Fibroblast of upper back skin (primary cell): ENCODE measurements around the gene COL20A1.
"Not testable (repeated sequence)": the region's sequence is repeated elsewhere in the genome, so short reads cannot be mapped to it uniquely, and the experiment has no call there.

ENCODE experiments used
- DNase-seq: peaks from one replicate; pipeline ENCODE4 v3.0.0-alpha.2; 2013

The COL20A1 gene

GRCh38 chr20:63322146-63322932 lies 29.4 kb downstream of the COL20A1 start:
- no peak for DNase-seq

GRCh38 chr20:63322933-63323273 lies 29.9 kb downstream of the COL20A1 start:
- no peak for DNase-seq

GRCh38 chr20:63323357-63323981 lies 30.5 kb downstream of the COL20A1 start:
- no peak for DNase-seq

GRCh38 chr20:63325021-63325471 lies 32.1 kb downstream of the COL20A1 start:
- no peak for DNase-seq

GRCh38 chr20:63325554-63326313 lies 32.7 kb downstream of the COL20A1 start:
- DNase-seq = no peak

DNA sequence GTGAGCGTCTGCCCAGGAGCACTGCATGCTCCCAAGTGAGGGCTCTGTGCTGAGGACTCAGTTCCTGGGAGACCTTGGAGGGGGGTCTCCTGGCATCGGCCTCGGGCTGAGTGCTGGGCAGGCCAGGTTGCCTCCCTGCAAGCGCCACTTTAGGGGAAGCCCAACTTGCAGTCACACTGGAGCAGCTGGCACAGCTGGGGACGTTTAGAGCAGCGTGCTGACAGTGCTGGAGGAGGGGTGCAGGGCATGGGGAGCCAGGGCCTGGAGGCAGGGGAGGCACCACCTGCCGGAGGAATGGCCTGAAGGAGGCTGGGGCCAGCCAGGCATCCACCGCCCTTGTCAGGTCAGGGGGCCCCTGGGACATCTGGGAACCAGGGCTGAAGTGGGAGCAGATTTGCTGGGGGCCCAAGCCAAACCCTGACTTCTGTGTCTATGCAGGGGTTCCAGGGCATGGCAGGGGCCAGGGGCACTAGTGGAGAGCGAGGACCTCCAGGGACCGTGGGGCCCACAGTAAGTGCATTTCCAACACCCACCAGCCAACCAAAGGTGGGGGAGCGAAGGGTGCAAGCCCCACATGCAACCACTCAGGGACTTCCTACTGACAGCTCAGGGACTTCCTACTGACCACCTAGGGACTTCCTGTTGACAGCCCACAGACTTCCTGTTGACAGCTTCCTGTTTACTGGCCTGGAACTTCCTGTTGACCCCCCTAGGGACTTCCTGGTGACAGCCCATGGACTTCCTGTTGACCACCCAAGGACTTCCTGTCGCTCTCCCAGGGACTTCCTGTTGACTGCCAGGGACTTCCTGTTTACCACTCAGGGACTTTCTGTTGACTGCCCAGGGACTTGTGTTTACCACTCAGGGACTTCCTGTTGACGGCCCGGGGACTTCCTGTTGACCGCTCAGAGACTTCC lies 33.6 kb downstream of the COL20A1 start:
- no peak for DNase-seq

- no peak for DNase-seq
Observed at GRCh38 chr20:63327231-63327745, 34.3 kb downstream of the COL20A1 start.

- DNase-seq = no peak
Observed at GRCh38 chr20:63328026-63328700, 35.2 kb downstream of the COL20A1 start.

DNA sequence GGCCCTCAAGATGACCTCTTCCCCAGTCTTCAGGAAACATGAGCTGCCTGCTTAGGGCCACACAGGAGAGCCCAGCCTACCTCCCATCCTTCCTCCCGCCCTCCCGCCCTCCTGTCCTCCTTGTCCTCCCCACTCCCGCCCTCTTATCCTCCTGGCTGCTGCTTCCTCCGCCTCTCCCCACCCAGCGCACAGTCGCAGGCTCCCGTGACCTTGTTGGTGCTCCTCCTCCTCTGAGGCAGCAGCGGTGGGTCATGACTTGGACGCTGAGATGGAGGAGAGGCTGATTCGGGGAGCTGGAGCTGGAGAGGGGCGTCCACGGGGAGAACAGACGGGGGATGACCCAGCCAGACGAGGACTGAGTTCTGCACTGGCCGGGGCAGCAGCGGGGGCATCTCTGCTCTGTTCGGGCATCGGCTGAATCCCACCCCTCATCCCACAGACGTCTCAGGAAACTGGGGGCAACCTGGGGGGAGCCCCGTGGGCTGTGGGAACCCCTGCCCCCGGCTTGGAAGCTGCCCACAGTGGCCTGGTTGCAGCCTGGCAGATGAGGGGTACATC lies 35.8 kb downstream of the COL20A1 start:
- DNase-seq = no peak

DNA sequence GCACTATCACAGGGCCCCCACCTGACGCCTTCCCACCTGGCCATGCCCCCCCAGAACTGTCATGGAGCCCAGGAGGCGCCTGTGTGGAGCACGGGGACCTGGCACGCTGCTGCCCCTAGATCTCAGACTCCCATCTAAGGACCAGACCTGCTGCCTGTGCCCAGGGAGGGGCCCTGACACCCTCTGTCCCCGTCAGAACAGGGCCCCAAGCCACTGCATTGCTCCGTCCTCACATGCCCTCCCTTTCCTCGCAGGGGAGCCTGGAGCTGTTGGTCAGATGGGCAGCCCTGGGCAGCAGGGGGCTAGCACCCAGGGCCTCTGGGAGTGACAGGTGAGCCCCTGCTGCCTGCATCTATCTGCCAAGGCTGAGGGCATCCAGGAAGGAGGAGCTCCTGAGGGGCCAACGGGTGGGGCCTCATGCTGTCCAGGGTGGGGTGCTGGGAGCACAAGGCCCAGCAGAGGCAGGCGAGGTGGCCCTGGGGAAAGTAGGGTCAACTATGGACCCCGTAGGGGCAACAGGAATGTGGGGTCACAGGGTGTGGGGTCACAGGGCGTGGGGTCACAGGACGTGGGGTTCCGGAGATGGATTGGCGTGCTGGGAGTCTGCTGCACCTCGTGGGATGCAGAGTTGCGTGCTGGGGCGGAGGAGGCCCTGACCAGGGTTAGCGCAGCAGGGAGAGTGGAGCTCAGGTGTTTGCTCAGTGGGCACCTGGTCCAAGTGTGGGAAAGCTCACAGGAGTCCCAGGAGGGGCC lies 36.5 kb downstream of the COL20A1 start:
- DNase-seq = no peak

- no peak for DNase-seq
Observed at GRCh38 chr20:63330084-63330760, 37.2 kb downstream of the COL20A1 start.

DNA sequence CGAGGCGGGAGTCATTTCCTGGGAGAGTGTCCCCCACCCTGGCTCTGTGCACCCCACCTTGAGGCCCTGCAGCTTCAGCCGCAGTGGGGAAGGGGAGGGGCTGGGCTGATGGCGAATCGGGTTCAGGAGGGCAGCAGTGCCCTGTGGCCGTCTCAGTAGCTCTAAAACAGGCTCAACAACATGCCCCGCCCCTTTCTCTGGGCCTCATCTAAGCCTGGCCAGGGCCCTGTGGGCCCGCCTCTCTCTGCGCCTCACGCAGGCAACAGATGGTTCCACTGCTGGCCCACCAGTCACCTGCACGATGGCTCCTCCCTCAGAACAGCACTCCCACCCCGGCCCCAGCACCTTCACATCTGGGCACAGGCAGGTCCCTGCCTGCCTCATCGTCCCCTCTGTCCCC lies 38.0 kb downstream of the COL20A1 start:
- DNase-seq = no peak

DNA sequence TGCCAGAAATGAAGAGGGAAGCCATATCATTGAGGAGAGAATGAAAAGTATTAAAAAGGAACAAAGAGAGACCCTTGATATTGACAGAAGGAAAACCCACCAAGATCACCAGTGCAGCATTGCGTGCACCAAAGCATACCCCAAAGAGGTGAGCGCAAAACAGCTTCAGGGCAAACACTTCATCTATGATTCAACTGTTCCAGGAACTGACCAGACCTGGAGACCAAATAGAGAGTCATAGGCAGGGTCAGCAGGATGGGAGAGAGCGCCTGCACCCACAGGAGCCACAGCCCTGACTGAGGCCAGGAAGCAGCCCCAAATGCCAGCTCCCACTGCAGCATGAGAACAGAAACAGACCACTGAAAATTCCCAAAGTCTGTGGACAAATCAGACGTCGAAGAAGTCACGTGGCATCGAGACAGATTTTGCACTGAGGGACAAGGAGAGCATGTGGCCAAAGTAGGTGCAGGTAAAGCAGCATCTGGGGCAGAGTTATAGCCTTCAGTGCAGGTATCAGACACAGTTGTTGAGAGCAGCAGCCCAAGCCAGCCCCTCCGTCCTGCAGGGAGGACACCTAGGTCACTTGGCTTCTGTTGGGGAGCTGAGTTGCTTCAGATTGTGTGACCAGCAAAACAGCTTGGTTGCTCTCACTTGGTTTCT lies 38.9 kb downstream of the COL20A1 start:
- no peak for DNase-seq

DNA sequence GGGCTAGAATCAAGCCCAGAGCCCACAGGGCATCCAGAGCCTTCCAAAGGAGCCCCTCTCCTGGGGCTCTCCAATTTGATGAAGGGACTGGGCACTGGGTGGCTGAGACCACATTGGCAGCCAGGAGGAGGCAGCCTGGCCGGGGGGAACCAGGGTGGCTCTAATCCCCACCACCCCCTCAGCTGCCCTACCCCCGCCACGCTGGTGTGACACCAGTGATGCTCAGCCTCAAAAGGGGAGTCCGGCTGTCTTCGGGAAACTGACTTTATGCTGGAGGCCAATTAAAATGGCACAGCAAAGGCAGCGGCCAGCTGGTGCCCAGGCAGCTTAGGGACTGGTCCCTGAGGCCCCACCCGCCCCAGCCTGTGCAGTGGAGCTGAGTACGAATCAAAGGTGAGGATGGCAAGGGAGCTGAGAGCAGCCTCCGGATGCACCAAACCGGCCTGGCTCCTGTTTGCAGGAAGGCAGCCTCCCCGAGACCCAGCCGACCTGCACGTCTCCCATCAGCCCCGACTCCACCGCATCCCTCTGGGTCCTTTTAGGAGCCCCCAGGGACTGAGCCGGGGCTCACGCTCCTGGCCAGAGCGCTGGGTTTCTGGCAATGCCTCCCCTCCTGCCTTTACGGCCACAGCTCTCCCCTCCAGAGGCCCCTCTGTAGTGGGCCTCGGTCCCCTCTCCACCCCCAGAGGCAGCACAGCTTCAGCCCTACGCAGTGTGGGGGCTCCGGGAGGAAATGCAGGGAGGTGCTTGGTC lies 39.7 kb downstream of the COL20A1 start:
- DNase-seq = no peak

DNA sequence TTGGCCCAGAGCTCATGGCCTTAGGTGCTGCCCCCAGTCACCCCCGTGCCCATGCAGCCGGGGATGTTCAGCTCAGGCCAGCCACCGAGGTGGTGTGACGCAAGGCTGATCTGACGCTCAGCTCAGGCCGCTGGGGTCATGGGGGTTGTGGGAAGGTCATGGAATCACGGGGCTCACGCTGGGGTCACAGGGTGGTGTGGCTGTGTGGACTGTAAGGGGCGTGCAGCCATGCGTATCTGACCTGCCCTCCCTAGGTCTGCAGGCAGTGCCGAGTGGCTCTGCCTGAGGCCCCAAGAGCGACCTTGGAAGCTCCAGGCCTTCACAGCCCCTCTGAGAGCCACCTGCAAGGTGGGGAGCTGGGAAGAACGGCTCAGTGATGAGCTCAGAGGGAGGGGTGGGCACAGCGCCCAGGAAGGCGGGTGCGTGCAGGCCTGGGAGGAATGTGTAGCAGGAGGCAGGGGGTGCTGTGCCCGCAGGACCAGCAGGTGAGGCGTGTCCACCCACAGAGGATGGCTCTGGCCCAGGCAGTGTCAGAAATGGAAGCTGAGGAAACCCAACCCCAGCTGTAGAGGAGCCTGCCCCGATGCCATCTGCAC lies 40.4 kb downstream of the COL20A1 start:
- no peak for DNase-seq

DNA sequence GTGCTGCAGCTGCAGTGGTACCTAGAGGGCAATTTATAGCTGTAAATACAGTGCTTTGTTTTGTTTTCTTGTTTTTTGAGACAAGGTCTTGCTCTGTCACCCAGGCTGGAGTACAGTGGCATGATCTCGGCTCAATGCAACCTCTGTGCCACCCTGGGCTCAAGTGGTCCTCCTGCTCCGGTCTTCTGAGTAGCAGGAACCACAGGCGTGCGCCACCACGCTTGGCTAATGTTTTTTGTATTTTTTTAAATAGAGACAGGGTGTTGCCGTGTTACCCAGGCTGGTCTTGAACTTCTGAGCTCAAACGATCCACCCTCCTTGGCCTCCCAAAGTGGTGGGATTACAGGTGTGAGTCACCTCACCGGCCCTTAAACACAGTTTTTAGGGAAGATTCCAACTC lies 41.4 kb downstream of the COL20A1 start:
- DNase-seq = no peak

GRCh38 chr20:63335060-63335459 lies 42.1 kb downstream of the COL20A1 start:
- not testable (repeated sequence) for DNase-seq

DNA sequence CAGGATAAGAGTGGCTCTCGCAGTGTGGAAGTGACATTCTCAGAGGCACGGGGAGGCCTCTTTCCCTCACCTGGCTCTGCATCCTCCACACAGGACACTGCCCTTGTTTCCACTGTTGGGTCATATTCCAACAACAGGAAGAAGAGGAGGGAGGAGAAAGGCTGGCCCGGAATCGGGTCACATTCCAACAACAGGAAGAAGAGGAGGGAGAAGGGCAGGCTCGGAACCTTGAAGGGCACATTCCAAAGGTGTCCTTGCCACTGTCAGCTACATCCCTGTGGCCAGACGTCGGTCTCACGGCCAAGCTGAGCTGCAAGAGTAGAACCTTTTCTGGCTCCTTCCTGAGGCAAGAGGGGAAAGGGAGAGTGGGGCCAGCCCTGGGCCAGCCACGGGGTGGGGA lies 42.7 kb downstream of the COL20A1 start:
- no peak for DNase-seq
